GM23248 (cell line): ENCODE data around the gene CCDC8.
"Not testable (repeated sequence)": the region's sequence is repeated elsewhere in the genome, so short reads cannot be mapped to it uniquely, and the experiment has no call there.

Source experiments
- EZH2 ChIP-seq: fragments of 200-600 bp; sonication (generic); IDR thresholded peaks from 2 replicates; pipeline ENCODE4 v1.6.1; 2018; ENCODE audit warnings: antibody characterized with exemption, mild to moderate bottlenecking; ENCODE audit not compliant: insufficient read depth, poor library complexity, severe bottlenecking
- EZH2phosphoT487 ChIP-seq: fragments of 200-600 bp; sonication (generic); IDR thresholded peaks from 2 replicates; pipeline ENCODE4 v1.6.1; 2018; ENCODE audit warnings: antibody characterized with exemption, moderate library complexity, mild to moderate bottlenecking, low read depth; ENCODE audit not compliant: insufficient read depth

DNA sequence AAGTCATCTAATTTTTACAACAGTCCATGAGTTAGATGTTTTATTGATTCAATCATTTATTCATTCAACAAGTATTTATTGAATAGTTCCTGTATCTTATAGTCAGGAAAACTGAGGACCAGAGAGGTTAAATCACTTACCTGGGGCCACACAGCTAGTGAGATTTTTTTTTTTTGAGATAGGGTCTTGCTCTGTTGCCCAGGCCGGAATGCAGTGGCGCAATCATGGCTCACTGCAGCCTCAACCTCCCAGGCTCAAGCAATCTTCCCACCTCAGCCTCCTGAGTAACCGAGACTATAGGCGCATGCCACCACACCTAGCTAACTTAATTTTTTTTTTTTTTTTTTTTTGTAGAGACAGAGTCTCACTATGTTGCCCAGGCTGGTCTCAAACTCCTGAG, 22.3 kb upstream of the CCDC8 start:
- not testable (repeated sequence) for TF ChIP-seq EZH2, EZH2phosphoT487
